HepG2 (cell line): ENCODE data around the gene NDUFB6. TPM values are rescaled to one million over a fixed set of nuclear protein-coding genes. Genes with fewer than 3 reads are reported as not detected.

ENCODE experiments used
- DNMT1 ChIP-seq: sonication (generic); formaldehyde crosslinking; IDR thresholded peaks from 2 replicates; pipeline ENCODE4 v1.5.1; 2020; ENCODE audit warnings: mild to moderate bottlenecking, missing genetic modification reagents
- GFI1 ChIP-seq: sonication (generic); formaldehyde crosslinking; IDR thresholded peaks from 2 replicates; pipeline ENCODE4 v1.5.0; 2020; ENCODE audit warnings: missing genetic modification reagents, mild to moderate bottlenecking, borderline replicate concordance
- HIVEP1 ChIP-seq: sonication (generic); formaldehyde crosslinking; IDR thresholded peaks from 2 replicates; pipeline ENCODE4 v1.4.0; 2020; ENCODE audit warnings: mild to moderate bottlenecking, missing genetic modification reagents
- HNRNPUL1 ChIP-seq: fragments of 200-400 bp; formaldehyde crosslinking; IDR thresholded peaks from 2 replicates; pipeline ENCODE4 v1.6.1; 2017; ENCODE audit warnings: low read depth, mild to moderate bottlenecking, low read length, moderate library complexity
- KDM1A ChIP-seq: IDR thresholded peaks from 2 replicates; pipeline ENCODE4 v1.6.1; 2016; ENCODE audit warnings: missing compliant biosample characterization
- MTA1 ChIP-seq: sonication (generic); formaldehyde crosslinking; IDR thresholded peaks from 2 replicates; pipeline ENCODE4 v1.4.0; 2020; ENCODE audit warnings: missing genetic modification reagents, mild to moderate bottlenecking, borderline replicate concordance
- MYPOP ChIP-seq: sonication (generic); formaldehyde crosslinking; IDR thresholded peaks from 2 replicates; pipeline ENCODE4 v1.8.1; 2023; ENCODE audit warnings: mild to moderate bottlenecking, moderate library complexity, missing genetic modification reagents
- NFAT5 ChIP-seq: sonication (generic); formaldehyde crosslinking; IDR thresholded peaks from 2 replicates; pipeline ENCODE4 v1.4.0; 2020; ENCODE audit warnings: missing genetic modification reagents
- NFRKB ChIP-seq: fragments of 450-650 bp; IDR thresholded peaks from 2 replicates; pipeline ENCODE4 v1.6.1; 2017
- U2AF1 ChIP-seq: fragments of 200-400 bp; formaldehyde crosslinking; optimal IDR thresholded peaks from 2 replicates; pipeline ENCODE3; 2017; ENCODE audit warnings: mild to moderate bottlenecking, low read depth, low read length
- ZBTB40 ChIP-seq, 2 experiments: fragments of 450-650 bp in 1 of 2; sonication (generic) in 1 of 2; formaldehyde crosslinking in 1 of 2; IDR thresholded peaks; 2 replicates each; pipeline versions ENCODE4 v1.6.1 to v1.8.0; 2016 to 2022; ENCODE audit warnings: antibody characterized with exemption in 1 of 2, mild to moderate bottlenecking in 1 of 2, missing genetic modification reagents in 1 of 2
- ZNF121 ChIP-seq: sonication (generic); formaldehyde crosslinking; IDR thresholded peaks from 2 replicates; pipeline ENCODE4 v1.5.0; 2020; ENCODE audit warnings: mild to moderate bottlenecking, missing genetic modification reagents
- ZNF441 ChIP-seq: sonication (generic); formaldehyde crosslinking; IDR thresholded peaks from 2 replicates; pipeline ENCODE4 v1.7.0; 2021; ENCODE audit warnings: missing genetic modification reagents, borderline replicate concordance
- polyA plus RNA-seq, 8 experiments: library from polyadenylated mRNA; depleted of rRNA in 3 of 8; stranded (reverse) in 7 of 8; unstranded in 1 of 8; fragments of >200 nt; fragmentation: Illumina TruSeq in 4 of 8; extraction: Trizol in 4 of 8; gene quantifications; 2 replicates each; pipeline versions ENCODE4 v1.2.1 to v1.2.3, GENCODE V29; 2011 to 2016; ENCODE audit warnings: low read depth in 4 of 8, missing spikeins in 1 of 8, mixed read lengths in 1 of 8; ENCODE audit not compliant: insufficient read depth in 1 of 8
- total RNA-seq, 5 experiments: library from RNA; depleted of rRNA; stranded (reverse); fragments of >200 nt; fragmentation: Illumina TruSeq; extraction: Trizol; gene quantifications; 2 replicates each; pipeline ENCODE4 v1.2.3, GENCODE V29; 2016; ENCODE audit warnings: low read depth in 1 of 5

NDUFB6 gene
- total and polyA plus RNA-seq, 2 of the 13 experiments (the other 11 are each of a cell fraction or from before 2014, with no cell fraction given): 31.2 to 81.9 TPM

GRCh38 chr9:32526041-32526706, 46.8 kb downstream of the NDUFB6 start, which contains the start of gene RIGI (continued):
- TF ChIP-seq ZBTB40 (IDR thresholded peaks at IDR 0.05) (no peak), ZBTB40 (CRISPR knock-in tag; IDR thresholded peaks at IDR 0.05) (peak; percentile 28; the same call in 1 of the 2 replicates), KDM1A (CRISPR knock-in tag) (no peak), ZNF121 (CRISPR knock-in tag) (no peak), MYPOP (CRISPR knock-in tag) (peak; percentile 76; the same call in 1 of the 2 replicates), NFRKB (no peak), ZNF441 (CRISPR knock-in tag) (peak; percentile 75), U2AF1 (no peak), DNMT1 (CRISPR knock-in tag) (no peak), HNRNPUL1 (no peak), HIVEP1 (CRISPR knock-in tag) (peak; percentile 80), NFAT5 (CRISPR knock-in tag) (0 out of 2 replicates have a peak, but pooled peaks have one; percentile 46), GFI1 (CRISPR knock-in tag) (peak; percentile 66; the same call in 1 of the 2 replicates), MTA1 (CRISPR knock-in tag) (peak; percentile 54; the same call in 1 of the 2 replicates)
